GM12878 (cell line): ENCODE data around the gene ACSM6. TPM values are rescaled to one million over a fixed set of nuclear protein-coding genes. Genes with fewer than 3 reads are reported as not detected.
A peak's percentile ranks its signal among the peaks of the same experiment; 100 is the strongest.

Source experiments
- BCL11A ChIP-seq: IDR thresholded peaks from 2 replicates; pipeline ENCODE4 v1.6.1; 2011; ENCODE audit warnings: low read depth, low read length
- BCL3 ChIP-seq: IDR thresholded peaks from 2 replicates; pipeline ENCODE4 v1.6.1; 2011; ENCODE audit warnings: borderline replicate concordance, low read depth, mild to moderate bottlenecking, moderate library complexity, low read length; ENCODE audit not compliant: insufficient read depth, poor library complexity, severe bottlenecking
- BHLHE40 ChIP-seq, 2 experiments: fragments of 450-650 bp in 1 of 2; IDR thresholded peaks; 2 replicates each; pipeline ENCODE4 v1.6.1; 2011 to 2017; ENCODE audit warnings: low read depth in 2 of 2, borderline replicate concordance in 1 of 2, improper control_type of control experiment in 1 of 2, low read length in 1 of 2, mild to moderate bottlenecking in 1 of 2
- CBX3 ChIP-seq: fragments of 200-600 bp; sonication (generic); IDR thresholded peaks from 2 replicates; pipeline ENCODE4 v1.6.1; 2016; ENCODE audit warnings: low read depth, borderline replicate concordance
- CTCF ChIP-seq, 3 experiments: IDR thresholded peaks in 2 of 3; conservative IDR thresholded peaks in 1 of 3; 2 replicates each; pipeline ENCODE4 v1.5.1; 2011; ENCODE audit warnings: low read depth in 3 of 3, low read length in 3 of 3, mild to moderate bottlenecking in 3 of 3, control low read depth in 2 of 3, moderate library complexity in 2 of 3, inconsistent platforms in 1 of 3, mixed read lengths in 1 of 3; ENCODE audit not compliant: control insufficient read depth in 2 of 3, insufficient read depth in 1 of 3; ENCODE audit errors: extremely low read depth in 1 of 3
- EED ChIP-seq: sonication (generic); IDR thresholded peaks from 2 replicates; pipeline ENCODE4 v1.6.1; 2016; ENCODE audit warnings: antibody characterized with exemption, low read depth
- FOS ChIP-seq: IDR thresholded peaks from 3 replicates; pipeline ENCODE4 v1.6.1; 2011; ENCODE audit warnings: borderline replicate concordance; ENCODE audit not compliant: insufficient read length; ENCODE audit errors: extremely low read depth
- IRF4 ChIP-seq: IDR thresholded peaks from 2 replicates; pipeline ENCODE4 v1.6.1; 2011; ENCODE audit warnings: low read depth, low read length
- NBN ChIP-seq: fragments of 450-650 bp; IDR thresholded peaks from 2 replicates; pipeline ENCODE4 v1.6.1; 2016
- NFIC ChIP-seq: IDR thresholded peaks from 2 replicates; pipeline ENCODE4 v1.6.1; 2012; ENCODE audit warnings: low read depth, mild to moderate bottlenecking, inconsistent platforms, low read length, moderate library complexity
- NFYB ChIP-seq: IDR thresholded peaks from 2 replicates; pipeline ENCODE4 v1.6.1; 2011; ENCODE audit warnings: low read depth, mild to moderate bottlenecking, low read length, improper control_type of control experiment, moderate library complexity; ENCODE audit not compliant: insufficient read depth
- STAT1 ChIP-seq: fragments of 450-650 bp; conservative IDR thresholded peaks from 2 replicates; pipeline ENCODE4 v1.6.1; 2014; ENCODE audit warnings: antibody characterized with exemption, mild to moderate bottlenecking
- SUPT20H ChIP-seq: IDR thresholded peaks from 2 replicates; pipeline ENCODE4 v1.6.1; 2011; ENCODE audit warnings: low read depth, mild to moderate bottlenecking, low read length, moderate library complexity, borderline replicate concordance; ENCODE audit not compliant: control insufficient read depth
- TARDBP ChIP-seq: IDR thresholded peaks from 2 replicates; pipeline ENCODE4 v1.6.1; 2016; ENCODE audit warnings: borderline replicate concordance
- TCF7 ChIP-seq: IDR thresholded peaks from 2 replicates; pipeline ENCODE4 v1.6.1; 2014; ENCODE audit warnings: antibody characterized with exemption, borderline replicate concordance
- WRNIP1 ChIP-seq: IDR thresholded peaks from 2 replicates; pipeline ENCODE4 v1.6.1; 2011; ENCODE audit warnings: low read depth, low read length, improper control_type of control experiment, borderline replicate concordance
- ZNF24 ChIP-seq: fragments of 450-650 bp; IDR thresholded peaks from 2 replicates; pipeline ENCODE4 v1.6.1; 2017; ENCODE audit warnings: antibody characterized with exemption, mild to moderate bottlenecking
- ZZZ3 ChIP-seq: IDR thresholded peaks from 2 replicates; pipeline ENCODE4 v1.6.1; 2011; ENCODE audit warnings: low read depth; ENCODE audit not compliant: control insufficient read depth, insufficient read length
- polyA plus RNA-seq, 11 experiments: library from polyadenylated mRNA; depleted of rRNA in 4 of 11; unstranded in 6 of 11; stranded (reverse) in 5 of 11; fragments of >200 nt; fragmentation: Nextera tagmentation in 4 of 11; fragmentation: Illumina TruSeq in 1 of 11; extraction: Ambion mirVana in 4 of 11; extraction: Trizol in 1 of 11; gene quantifications; 1 replicate in 1 of 11; 2 replicates in 10 of 11; pipeline versions ENCODE4 v1.2.1 to v1.2.3, GENCODE V29; 2011 to 2016; ENCODE audit warnings: inconsistent platforms in 2 of 11, missing spikeins in 2 of 11, low read depth in 1 of 11
- total RNA-seq, 4 experiments: library from RNA; depleted of rRNA in 3 of 4; stranded (reverse); fragments of >200 nt in 3 of 4; fragmentation: Illumina TruSeq in 1 of 4; extraction: Trizol in 1 of 4; gene quantifications; 2 replicates each; pipeline versions ENCODE4 v1.2.1 to v1.2.3, GENCODE V29; 2013 to 2021
- TF ChIP-seq, protein P1 (sequence below): fragments of 450-650 bp; IDR thresholded peaks from 2 replicates; pipeline ENCODE4 v1.6.1; 2017; ENCODE audit warnings: mild to moderate bottlenecking, moderate library complexity
- TF ChIP-seq, protein P2 (sequence below): fragments of 150-350 bp; IDR thresholded peaks from 2 replicates; pipeline ENCODE4 v1.6.1; 2014; ENCODE audit warnings: mild to moderate bottlenecking, low read depth, low read length

Gene ACSM6
- total and polyA plus RNA-seq, 10 of the 15 experiments (the other 5 are each of a cell fraction or from before 2014, with no cell fraction given) = 0.06 to 0.21 (median 0.20) TPM; not detected in 7

DNA sequence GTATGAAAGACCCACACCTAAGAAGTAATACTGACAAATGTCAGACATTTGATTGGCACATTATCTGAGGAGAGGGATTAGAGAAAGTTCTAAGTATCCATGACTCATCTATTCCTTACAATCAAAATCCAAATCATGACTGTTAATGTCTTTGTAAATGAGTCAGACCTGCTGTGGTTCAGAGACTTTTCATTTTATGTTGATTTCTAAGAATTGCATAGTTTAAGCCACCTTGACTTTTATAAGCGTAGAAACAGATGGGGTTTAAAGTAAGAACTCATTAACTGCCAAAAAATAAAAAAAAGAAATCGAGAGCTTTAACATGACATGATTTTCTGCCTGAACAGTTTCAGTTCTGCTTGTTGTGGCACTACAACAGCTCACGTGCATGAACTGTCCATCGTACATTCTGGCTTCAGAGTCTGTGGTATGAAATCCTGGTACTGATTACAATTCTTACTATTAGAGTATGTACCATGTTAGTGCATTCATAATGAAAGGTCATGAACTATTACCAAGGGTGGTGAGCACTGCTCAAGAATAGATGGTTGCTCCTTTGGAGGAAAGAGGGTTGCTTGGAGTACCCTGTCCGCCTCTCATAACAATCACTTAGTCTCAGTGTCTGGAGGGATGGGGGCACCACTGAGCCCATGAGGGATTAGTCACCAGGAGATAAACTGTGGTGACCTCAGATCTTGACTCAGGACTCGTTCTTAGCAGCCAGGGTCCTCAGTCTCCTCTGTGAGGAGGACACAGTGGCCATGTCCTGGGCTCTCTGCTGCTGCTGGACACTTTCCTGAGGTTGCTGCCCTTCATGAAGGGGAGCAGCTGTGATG, 42.2 kb downstream of the ACSM6 start (continued):
- TF ChIP-seq, protein P1, sequence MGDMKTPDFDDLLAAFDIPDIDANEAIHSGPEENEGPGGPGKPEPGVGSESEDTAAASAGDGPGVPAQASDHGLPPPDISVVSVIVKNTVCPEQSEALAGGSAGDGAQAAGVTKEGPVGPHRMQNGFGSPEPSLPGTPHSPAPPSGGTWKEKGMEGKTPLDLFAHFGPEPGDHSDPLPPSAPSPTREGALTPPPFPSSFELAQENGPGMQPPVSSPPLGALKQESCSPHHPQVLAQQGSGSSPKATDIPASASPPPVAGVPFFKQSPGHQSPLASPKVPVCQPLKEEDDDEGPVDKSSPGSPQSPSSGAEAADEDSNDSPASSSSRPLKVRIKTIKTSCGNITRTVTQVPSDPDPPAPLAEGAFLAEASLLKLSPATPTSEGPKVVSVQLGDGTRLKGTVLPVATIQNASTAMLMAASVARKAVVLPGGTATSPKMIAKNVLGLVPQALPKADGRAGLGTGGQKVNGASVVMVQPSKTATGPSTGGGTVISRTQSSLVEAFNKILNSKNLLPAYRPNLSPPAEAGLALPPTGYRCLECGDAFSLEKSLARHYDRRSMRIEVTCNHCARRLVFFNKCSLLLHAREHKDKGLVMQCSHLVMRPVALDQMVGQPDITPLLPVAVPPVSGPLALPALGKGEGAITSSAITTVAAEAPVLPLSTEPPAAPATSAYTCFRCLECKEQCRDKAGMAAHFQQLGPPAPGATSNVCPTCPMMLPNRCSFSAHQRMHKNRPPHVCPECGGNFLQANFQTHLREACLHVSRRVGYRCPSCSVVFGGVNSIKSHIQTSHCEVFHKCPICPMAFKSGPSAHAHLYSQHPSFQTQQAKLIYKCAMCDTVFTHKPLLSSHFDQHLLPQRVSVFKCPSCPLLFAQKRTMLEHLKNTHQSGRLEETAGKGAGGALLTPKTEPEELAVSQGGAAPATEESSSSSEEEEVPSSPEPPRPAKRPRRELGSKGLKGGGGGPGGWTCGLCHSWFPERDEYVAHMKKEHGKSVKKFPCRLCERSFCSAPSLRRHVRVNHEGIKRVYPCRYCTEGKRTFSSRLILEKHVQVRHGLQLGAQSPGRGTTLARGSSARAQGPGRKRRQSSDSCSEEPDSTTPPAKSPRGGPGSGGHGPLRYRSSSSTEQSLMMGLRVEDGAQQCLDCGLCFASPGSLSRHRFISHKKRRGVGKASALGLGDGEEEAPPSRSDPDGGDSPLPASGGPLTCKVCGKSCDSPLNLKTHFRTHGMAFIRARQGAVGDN = peak; percentile 60
- TF ChIP-seq STAT1 (no peak), ZZZ3 (no peak), CBX3 (no peak), BCL3 (peak; percentile 20), NFIC (peak; percentile 97), TARDBP (no peak), NFYB (no peak), NBN (peak; percentile 49; the same call in 1 of the 2 replicates), FOS (no peak), TCF7 (0 out of 2 replicates have a peak, but pooled peaks have one; percentile 52), WRNIP1 (no peak), IRF4 (peak; percentile 98), BHLHE40 (IDR thresholded peaks at IDR 0.05; ENCODE audit: borderline replicate concordance in 1 of 2, low read depth in 2 of 2, low read length in 1 of 2) (peak; percentile 99 to 100), BCL11A (peak; percentile 94), SUPT20H (no peak), CTCF (IDR thresholded peaks at IDR 0.05 in 2 of 3, conservative IDR thresholded peaks at IDR 0.05 in 1 of 3; ENCODE audit: control insufficient read depth in 2 of 3, extremely low read depth in 1 of 3, insufficient read depth in 1 of 3, low read depth in 3 of 3, low read length in 3 of 3) (no peak), ZNF24 (peak; percentile 61; the same call in 1 of the 2 replicates), EED (peak; percentile 93)
- TF ChIP-seq, protein P2, sequence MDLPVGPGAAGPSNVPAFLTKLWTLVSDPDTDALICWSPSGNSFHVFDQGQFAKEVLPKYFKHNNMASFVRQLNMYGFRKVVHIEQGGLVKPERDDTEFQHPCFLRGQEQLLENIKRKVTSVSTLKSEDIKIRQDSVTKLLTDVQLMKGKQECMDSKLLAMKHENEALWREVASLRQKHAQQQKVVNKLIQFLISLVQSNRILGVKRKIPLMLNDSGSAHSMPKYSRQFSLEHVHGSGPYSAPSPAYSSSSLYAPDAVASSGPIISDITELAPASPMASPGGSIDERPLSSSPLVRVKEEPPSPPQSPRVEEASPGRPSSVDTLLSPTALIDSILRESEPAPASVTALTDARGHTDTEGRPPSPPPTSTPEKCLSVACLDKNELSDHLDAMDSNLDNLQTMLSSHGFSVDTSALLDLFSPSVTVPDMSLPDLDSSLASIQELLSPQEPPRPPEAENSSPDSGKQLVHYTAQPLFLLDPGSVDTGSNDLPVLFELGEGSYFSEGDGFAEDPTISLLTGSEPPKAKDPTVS = no peak
